Breast epithelium (tissue), 4 donors: ENCODE measurements around the gene KRT76. TPM values are rescaled to one million over a fixed set of nuclear protein-coding genes. Genes with fewer than 3 reads are reported as not detected.

Source experiments
- DNase-seq, 2 donors: peaks; one replicate each; pipeline ENCODE4 v3.0.0-alpha.2; 2019; ENCODE audit warnings: low spot score in 2 of 2
- H3K27ac ChIP-seq, 2 donors: fragments of 200-600 bp; sonication (generic) in 1 of 2; one replicate each; pipeline ENCODE4 v1.5.1; 2016 to 2019; ENCODE audit warnings: mild to moderate bottlenecking in 1 of 2
- H3K27me3 ChIP-seq, 2 donors: fragments of 200-600 bp; sonication (generic) in 1 of 2; one replicate each; pipeline versions ENCODE4 v1.5.1 to v1.6.0; 2017 to 2019; ENCODE audit warnings: control low read depth in 1 of 2, mild to moderate bottlenecking in 1 of 2
- H3K36me3 ChIP-seq: fragments of 200-600 bp; one replicate; pipeline ENCODE4 v1.5.1; 2019
- H3K4me1 ChIP-seq, 2 donors: fragments of 200-600 bp; sonication (generic); one replicate each; pipeline ENCODE4 v1.5.1; 2016 to 2019; ENCODE audit warnings: control low read depth in 1 of 2
- H3K4me3 ChIP-seq, 3 donors: fragments of 200-600 bp; sonication (generic); 1 replicate in 2 of 3; 2 replicates in 1 of 3; pipeline ENCODE4 v1.5.1; 2016 to 2019; ENCODE audit warnings: mild to moderate bottlenecking in 3 of 3, moderate library complexity in 2 of 3
- H3K9me3 ChIP-seq, 2 donors: fragments of 200-600 bp; sonication (generic) in 1 of 2; one replicate each; pipeline ENCODE4 v1.5.1; 2016 to 2019; ENCODE audit warnings: control low read depth in 1 of 2
- POLR2A ChIP-seq: fragments of 450-650 bp; IDR thresholded peaks from one replicate; pipeline ENCODE4 v1.6.1; 2016; ENCODE audit warnings: antibody characterized with exemption, mild to moderate bottlenecking, moderate library complexity
- POLR2AphosphoS5 ChIP-seq, 3 donors: sonication (generic); formaldehyde crosslinking; IDR thresholded peaks; one replicate each; pipeline ENCODE4 v1.6.1; 2017; ENCODE audit warnings: antibody characterized with exemption in 3 of 3
- intact Hi-C: fragments of 100-400 bp; cut with DNase I; formaldehyde crosslinking; loops from one replicate; pipeline ENCODE4 v1.15.1; 2023; ENCODE audit warnings: low total_unique reads
- total RNA-seq, 3 donors: library from RNA; depleted of rRNA; stranded (reverse); fragments of >200 nt; gene quantifications; one replicate each; pipeline ENCODE4 v1.1.0, GENCODE V29; 2016
- TF ChIP-seq, protein P1 (sequence below), 3 donors: fragments of 450-650 bp; IDR thresholded peaks; one replicate each; pipeline ENCODE4 v1.5.1; 2016 to 2017; ENCODE audit warnings: antibody characterized with exemption in 3 of 3, mild to moderate bottlenecking in 3 of 3, moderate library complexity in 3 of 3

Gene KRT76
- total RNA-seq, 3 donors from 2014 or later, result not detected

DNA sequence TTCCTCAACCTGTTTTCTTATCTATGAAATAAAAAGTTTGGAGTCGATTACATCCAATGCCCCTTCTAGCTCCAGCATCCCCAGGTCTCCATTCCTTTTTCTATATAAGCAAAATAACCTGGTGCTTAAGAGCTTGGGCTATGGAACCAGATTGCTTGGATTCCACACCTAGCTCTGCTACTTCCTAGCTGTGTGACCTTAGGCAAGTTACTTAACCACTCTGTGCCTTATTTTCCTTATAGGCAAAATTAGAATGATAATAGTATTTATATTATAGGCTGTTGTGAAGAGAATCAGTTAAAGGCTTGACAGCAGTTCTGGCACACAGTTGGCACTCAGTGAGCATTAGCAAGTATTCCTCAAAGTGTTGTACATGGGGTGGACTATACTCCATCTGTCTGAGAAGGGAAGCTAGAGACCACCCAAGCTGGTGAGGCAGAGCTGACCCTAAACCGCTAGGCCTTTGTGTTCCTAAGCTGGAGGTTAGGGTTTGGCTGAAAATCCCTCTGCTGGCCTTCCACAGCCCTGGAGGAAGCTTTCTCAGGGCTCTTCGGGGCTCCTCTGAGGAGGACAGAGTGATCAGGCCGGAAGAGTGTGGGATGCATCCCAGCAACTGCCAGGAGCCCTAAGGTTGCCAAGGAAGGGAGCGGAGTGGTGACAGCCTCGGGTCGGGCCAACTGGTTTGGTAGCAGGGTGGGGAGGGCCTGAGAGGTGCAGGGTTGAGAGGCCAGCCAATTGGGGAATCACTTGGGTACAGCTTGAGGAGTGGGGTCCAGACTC is 42.8 kb upstream of the KRT76 start:
- no peak for DNase-seq
- Histone ChIP-seq H3K4me3 (no peak overlapping the region), H3K27ac (no peak overlapping the region), H3K4me1 (no peaks in the 10 kb centered on the region), H3K9me3 (no peaks in the 10 kb centered on the region), H3K27me3 (peaks cover 0 to 4% of the 10 kb centered on the region in 2 donors), H3K36me3 (no peaks in the 10 kb centered on the region)
- intact Hi-C loops, result no loop called here
- TF ChIP-seq, protein P1, sequence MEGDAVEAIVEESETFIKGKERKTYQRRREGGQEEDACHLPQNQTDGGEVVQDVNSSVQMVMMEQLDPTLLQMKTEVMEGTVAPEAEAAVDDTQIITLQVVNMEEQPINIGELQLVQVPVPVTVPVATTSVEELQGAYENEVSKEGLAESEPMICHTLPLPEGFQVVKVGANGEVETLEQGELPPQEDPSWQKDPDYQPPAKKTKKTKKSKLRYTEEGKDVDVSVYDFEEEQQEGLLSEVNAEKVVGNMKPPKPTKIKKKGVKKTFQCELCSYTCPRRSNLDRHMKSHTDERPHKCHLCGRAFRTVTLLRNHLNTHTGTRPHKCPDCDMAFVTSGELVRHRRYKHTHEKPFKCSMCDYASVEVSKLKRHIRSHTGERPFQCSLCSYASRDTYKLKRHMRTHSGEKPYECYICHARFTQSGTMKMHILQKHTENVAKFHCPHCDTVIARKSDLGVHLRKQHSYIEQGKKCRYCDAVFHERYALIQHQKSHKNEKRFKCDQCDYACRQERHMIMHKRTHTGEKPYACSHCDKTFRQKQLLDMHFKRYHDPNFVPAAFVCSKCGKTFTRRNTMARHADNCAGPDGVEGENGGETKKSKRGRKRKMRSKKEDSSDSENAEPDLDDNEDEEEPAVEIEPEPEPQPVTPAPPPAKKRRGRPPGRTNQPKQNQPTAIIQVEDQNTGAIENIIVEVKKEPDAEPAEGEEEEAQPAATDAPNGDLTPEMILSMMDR (IDR thresholded peaks at IDR 0.05), result no peak
- TF ChIP-seq POLR2A (no peak), POLR2AphosphoS5 (IDR thresholded peaks at IDR 0.05) (no peak)

GRCh38 chr12:52818887-52819420 is 41.8 kb upstream of the KRT76 start:
- no peak overlapping the region for H3K4me3 ChIP-seq
- H3K27me3 ChIP-seq, result peaks cover 0 to 4% of the 10 kb centered on the region in 2 donors
- no peak for DNase-seq
- TF ChIP-seq POLR2A, result no peak
- TF ChIP-seq, protein P1 (IDR thresholded peaks at IDR 0.05), result no peak
- TF ChIP-seq POLR2AphosphoS5 (IDR thresholded peaks at IDR 0.05), result no peak
- no peak overlapping the region for H3K27ac ChIP-seq
- H3K4me1 ChIP-seq, result no peaks in the 10 kb centered on the region
- no peaks in the 10 kb centered on the region for H3K36me3 ChIP-seq
- intact Hi-C loops, result no loop called here
- H3K9me3 ChIP-seq, result no peaks in the 10 kb centered on the region

- Histone ChIP-seq H3K4me3 (no peak overlapping the region), H3K9me3 (no peaks in the 10 kb centered on the region), H3K4me1 (no peaks in the 10 kb centered on the region), H3K27me3 (peaks cover 0 to 4% of the 10 kb centered on the region in 2 donors), H3K36me3 (no peaks in the 10 kb centered on the region), H3K27ac (no peak overlapping the region)
- intact Hi-C loops, result no loop called here
- TF ChIP-seq POLR2A (no peak), POLR2AphosphoS5 (IDR thresholded peaks at IDR 0.05) (no peak)
- TF ChIP-seq, protein P1 (IDR thresholded peaks at IDR 0.05), result no peak
- DNase-seq, result no peak
Measured at GRCh38 chr12:52818388-52818787, 41.2 kb upstream of the KRT76 start.

DNA sequence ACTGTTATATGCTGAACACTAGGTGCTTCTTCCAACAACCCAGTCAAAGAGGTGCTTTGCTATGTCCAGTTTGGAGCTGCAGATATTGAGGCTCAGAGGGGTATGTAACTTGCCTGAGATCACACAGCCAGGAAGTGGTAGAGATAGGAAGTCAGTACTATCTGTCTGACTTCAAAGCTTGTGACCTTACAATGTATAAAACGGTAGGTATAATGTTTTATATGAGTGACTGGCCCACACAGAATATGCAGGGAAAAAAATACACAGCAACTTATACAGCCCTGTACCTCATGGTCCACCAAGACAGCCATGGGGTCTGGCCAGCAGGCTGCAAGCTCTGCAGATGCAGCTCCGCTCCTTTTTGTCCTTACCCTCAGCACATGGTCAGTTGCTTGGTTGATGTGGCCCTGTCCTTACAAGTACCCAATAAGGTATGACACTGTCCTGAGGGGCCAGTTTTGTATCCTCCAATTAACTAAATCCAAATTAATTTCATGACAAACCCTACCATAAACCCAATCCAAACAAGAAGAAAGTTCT is 40.6 kb upstream of the KRT76 start:
- no peak for DNase-seq
- H3K4me1 ChIP-seq, result no peaks in the 10 kb centered on the region
- no peak for TF ChIP-seq POLR2A
- no peak for TF ChIP-seq POLR2AphosphoS5 (IDR thresholded peaks at IDR 0.05)
- TF ChIP-seq, protein P1 (IDR thresholded peaks at IDR 0.05), result no peak
- intact Hi-C loops, result no loop called here
- no peaks in the 10 kb centered on the region for H3K9me3 ChIP-seq
- H3K4me3 ChIP-seq, result no peak overlapping the region
- H3K27ac ChIP-seq, result no peak overlapping the region
- H3K27me3 ChIP-seq, result peaks cover 0 to 4% of the 10 kb centered on the region in 2 donors
- no peaks in the 10 kb centered on the region for H3K36me3 ChIP-seq
